HG03439 (cell line): ENCODE results near the gene VSTM1.
A peak's percentile ranks its signal among the peaks of the same experiment; 100 is the strongest.
"Not testable (repeated sequence)": the region's sequence is repeated elsewhere in the genome, so short reads cannot be mapped to it uniquely, and the experiment has no call there.

Source experiments
- ATAC-seq: cut with Tn5 transposase; IDR thresholded peaks from one replicate; pipeline ENCODE4 v1.9.1; 2021; ENCODE audit warnings: mild to moderate bottlenecking, moderate library complexity; ENCODE audit not compliant: unreplicated experiment

VSTM1 gene

GRCh38 chr19:54063350-54064116, at the start of gene VSTM1:
TSS of gene VSTM1 (minus strand) at chr19:54063897. CDS start at chr19:54063777, 120 bp downstream.
- no peak for ATAC-seq

- no peak for ATAC-seq
Measured at GRCh38 chr19:54109651-54110050, 46.0 kb upstream of the VSTM1 start.

- no peak for ATAC-seq
Measured at GRCh38 chr19:54108496-54108895, 44.8 kb upstream of the VSTM1 start.

- ATAC-seq = no peak
Measured at GRCh38 chr19:54107876-54108490, 44.3 kb upstream of the VSTM1 start.

GRCh38 chr19:54106716-54107115, 43.0 kb upstream of the VSTM1 start:
- no peak for ATAC-seq

- ATAC-seq = no peak
Measured at GRCh38 chr19:54105796-54106195, 42.1 kb upstream of the VSTM1 start.

GRCh38 chr19:54104998-54105715, 41.5 kb upstream of the VSTM1 start:
- no peak for ATAC-seq

GRCh38 chr19:54102421-54103169, 38.9 kb upstream of the VSTM1 start, which contains the start of gene NDUFA3:
TSS of gene NDUFA3 (plus strand) at chr19:54102855. CDS start at chr19:54102879, 24 bp downstream.
- peak; percentile 92 for ATAC-seq

- ATAC-seq = no peak
Measured at GRCh38 chr19:54100561-54100960, 36.9 kb upstream of the VSTM1 start, which contains the start of gene OSCAR. TSS of gene OSCAR (minus strand) at chr19:54100803. CDS start at chr19:54100792, 11 bp downstream.

GRCh38 chr19:54099903-54100255, 36.2 kb upstream of the VSTM1 start:
- not testable (repeated sequence) for ATAC-seq

- ATAC-seq = no peak
Measured at GRCh38 chr19:54099190-54099902, 35.6 kb upstream of the VSTM1 start.

- no peak for ATAC-seq
Measured at GRCh38 chr19:54096617-54097106, 33.0 kb upstream of the VSTM1 start.

- not testable (repeated sequence) for ATAC-seq
Measured at GRCh38 chr19:54095859-54096616, 32.3 kb upstream of the VSTM1 start.

- no peak for ATAC-seq
Measured at GRCh38 chr19:54095136-54095858, 31.6 kb upstream of the VSTM1 start.

GRCh38 chr19:54094426-54095000, 30.8 kb upstream of the VSTM1 start:
- no peak for ATAC-seq

- ATAC-seq = no peak
Measured at GRCh38 chr19:54084410-54084809, 20.7 kb upstream of the VSTM1 start.

- no peak for ATAC-seq
Measured at GRCh38 chr19:54081032-54081431, 17.3 kb upstream of the VSTM1 start, which contains the start of gene TARM1. TSS of gene TARM1 (minus strand) at chr19:54081365. CDS start at chr19:54081340, 25 bp downstream.

- ATAC-seq = no peak
Measured at GRCh38 chr19:54077334-54077733, 13.6 kb upstream of the VSTM1 start.
